Gastroesophageal sphincter (tissue), 4 donors: Measurements from ENCODE around the gene SLC39A11. TPM values are rescaled to one million over a fixed set of nuclear protein-coding genes. Genes with fewer than 3 reads are reported as not detected.
A peak's percentile ranks its signal among the peaks of the same experiment; 100 is the strongest.

Experiments
- ATAC-seq: fragments of 150-250 bp; one replicate; pipeline ENCODE4 v1.9.1; 2016; ENCODE audit warnings: mild to moderate bottlenecking, moderate library complexity
- H3K27ac ChIP-seq, 4 donors: fragments of 200-600 bp; sonication (generic) in 3 of 4; 1 replicate in 3 of 4; 2 replicates in 1 of 4; pipeline ENCODE4 v1.5.1; 2016 to 2019
- H3K27me3 ChIP-seq: fragments of 200-600 bp; sonication (generic); one replicate; pipeline ENCODE4 v1.5.1; 2019
- H3K36me3 ChIP-seq, 2 donors: fragments of 200-600 bp; sonication (generic); one replicate each; pipeline ENCODE4 v1.5.1; 2019; ENCODE audit warnings: control low read depth in 1 of 2
- H3K4me1 ChIP-seq, 3 donors: fragments of 200-600 bp; sonication (generic); 1 replicate in 2 of 3; 2 replicates in 1 of 3; pipeline ENCODE4 v1.5.1; 2016 to 2019; ENCODE audit warnings: control low read depth in 2 of 3
- H3K4me3 ChIP-seq, 2 donors: fragments of 200-600 bp; sonication (generic); one replicate each; pipeline ENCODE4 v1.5.1; 2019; ENCODE audit warnings: mild to moderate bottlenecking in 1 of 2, moderate library complexity in 1 of 2
- H3K9me3 ChIP-seq, 3 donors: fragments of 200-600 bp; sonication (generic); one replicate each; pipeline ENCODE4 v1.5.1; 2017 to 2019; ENCODE audit warnings: control low read depth in 2 of 3
- CTCF ChIP-seq, 4 experiments: fragments of 200-600 bp in 2 of 4; fragments of 450-650 bp in 2 of 4; sonication (generic) in 1 of 4; IDR thresholded peaks; one replicate each; pipeline ENCODE4 v1.5.1; 2017 to 2019; ENCODE audit warnings: antibody characterized with exemption in 4 of 4, mild to moderate bottlenecking in 2 of 4, moderate library complexity in 2 of 4
- EP300 ChIP-seq: sonication (generic); formaldehyde crosslinking; IDR thresholded peaks from one replicate; pipeline ENCODE4 v1.6.1; 2017; ENCODE audit warnings: antibody characterized with exemption, mild to moderate bottlenecking
- POLR2A ChIP-seq, 2 donors: fragments of 450-650 bp; IDR thresholded peaks; one replicate each; pipeline ENCODE4 v1.6.1; 2017; ENCODE audit warnings: antibody characterized with exemption in 2 of 2, mild to moderate bottlenecking in 2 of 2, moderate library complexity in 1 of 2
- POLR2AphosphoS5 ChIP-seq: sonication (generic); formaldehyde crosslinking; IDR thresholded peaks from one replicate; pipeline ENCODE4 v1.6.1; 2017; ENCODE audit warnings: antibody characterized with exemption
- WGBS, 2 donors: methylation state at CpG; one replicate each; pipeline ENCODE4 v1.1.5; 2018; ENCODE audit warnings: low coverage in 1 of 2; 5-methylcytosine and 5-hydroxymethylcytosine counted together
- total RNA-seq, 4 donors: library from RNA; depleted of rRNA; stranded (reverse); fragments of >200 nt; gene quantifications; one replicate each; pipeline ENCODE4 v1.1.0, GENCODE V29; 2016

Gene SLC39A11
- 10 to 100 TPM; 11.6 to 16.8 (median 14.5) TPM for total RNA-seq

GRCh38 chr17:73092523-73093135 is at the start of gene SLC39A11:
TSS of gene SLC39A11 (minus strand) at chr17:73092688. CDS start at chr17:73088764, 3,924 bp downstream.
- ATAC-seq = peak; percentile 97
- Histone ChIP-seq H3K4me3 (peak within 1 kb of the TSS; percentile 52 to 78), H3K4me1 (peaks cover 0 to 46% (median 13%) of the 10 kb centered on the region in 3 donors), H3K27me3 (no peaks in the 10 kb centered on the region), H3K36me3 (peaks cover 0 to 10% of the 10 kb centered on the region in 2 donors), H3K9me3 (no peaks in the 10 kb centered on the region), H3K27ac (peak within 1 kb of the TSS; percentile 6 to 83 (median 78))
- 0 to 4% methylated on average over 3 to 4 of the region's 23 CpGs for WGBS, 2 donors
- TF ChIP-seq POLR2A (IDR thresholded peaks at IDR 0.05) (peak; percentile 15 to 24), POLR2AphosphoS5 (peak; percentile 72), CTCF (IDR thresholded peaks at IDR 0.05) (no peak), EP300 (no peak)

GRCh38 chr17:73141411-73141810 is 48.9 kb upstream of the SLC39A11 start:
- ATAC-seq = no peak

GRCh38 chr17:73140566-73140965 is 48.1 kb upstream of the SLC39A11 start:
- WGBS, 2 donors = 27 to 34% methylated on average over 4 to 5 of the region's 5 CpGs
- no peak overlapping the region for H3K4me3 ChIP-seq
- no peaks in the 10 kb centered on the region for H3K9me3 ChIP-seq
- peaks cover 21% of the 10 kb centered on the region for H3K27me3 ChIP-seq
- H3K27ac ChIP-seq = no peak overlapping the region
- no peaks in the 10 kb centered on the region for H3K4me1 ChIP-seq
- TF ChIP-seq CTCF (IDR thresholded peaks at IDR 0.05) (no peak), EP300 (no peak), POLR2AphosphoS5 (no peak), POLR2A (IDR thresholded peaks at IDR 0.05) (no peak)
- ATAC-seq = no peak
- H3K36me3 ChIP-seq = no peaks in the 10 kb centered on the region

More at GRCh38 chr17:73141411-73141810, 48.9 kb upstream of the SLC39A11 start:
- H3K4me3 ChIP-seq = no peak overlapping the region
- no peak overlapping the region for H3K27ac ChIP-seq
- TF ChIP-seq POLR2A (IDR thresholded peaks at IDR 0.05) (no peak), POLR2AphosphoS5 (no peak)
- no peaks in the 10 kb centered on the region for H3K36me3 ChIP-seq
- WGBS, 2 donors = 60 to 93% methylated on average over 1 to 5 of the region's 6 CpGs
- H3K9me3 ChIP-seq = no peaks in the 10 kb centered on the region
- peaks cover 30% of the 10 kb centered on the region for H3K27me3 ChIP-seq
- H3K4me1 ChIP-seq = no peaks in the 10 kb centered on the region

- no peaks in the 10 kb centered on the region for H3K4me1 ChIP-seq
- H3K4me3 ChIP-seq = no peak overlapping the region
- H3K27ac ChIP-seq = no peak overlapping the region
- H3K36me3 ChIP-seq = no peaks in the 10 kb centered on the region
- peaks cover 14% of the 10 kb centered on the region for H3K27me3 ChIP-seq
- no peaks in the 10 kb centered on the region for H3K9me3 ChIP-seq
- WGBS, 2 donors = 52 to 76% methylated on average over 3 to 4 of the region's 4 CpGs
- ATAC-seq = no peak
- no peak for TF ChIP-seq POLR2A (IDR thresholded peaks at IDR 0.05)
- TF ChIP-seq CTCF (IDR thresholded peaks at IDR 0.05) = no peak
Observed at GRCh38 chr17:73139296-73139695, 46.8 kb upstream of the SLC39A11 start.

GRCh38 chr17:73138541-73139138 is 46.2 kb upstream of the SLC39A11 start:
- Histone ChIP-seq H3K4me1 (no peaks in the 10 kb centered on the region), H3K4me3 (no peak overlapping the region), H3K27me3 (peaks cover 14% of the 10 kb centered on the region), H3K9me3 (no peaks in the 10 kb centered on the region), H3K27ac (no peak overlapping the region), H3K36me3 (no peaks in the 10 kb centered on the region)
- TF ChIP-seq CTCF (IDR thresholded peaks at IDR 0.05) (no peak), EP300 (no peak), POLR2AphosphoS5 (no peak), POLR2A (IDR thresholded peaks at IDR 0.05) (no peak)
- ATAC-seq = no peak
- 39 to 40% methylated on average over 2 of the region's 11 CpGs for WGBS, 2 donors
